NCI-H774 (cell line): ENCODE data around the gene HDAC8.
A peak's percentile ranks its signal among the peaks of the same experiment; 100 is the strongest.
"Not testable (repeated sequence)": the region's sequence is repeated elsewhere in the genome, so short reads cannot be mapped to it uniquely, and the experiment has no call there.

Experiments
- DNase-seq: peaks from one replicate; lab custom pipeline; 2025; lab: John Stamatoyannopoulos, UW

HDAC8 gene

GRCh38 chrX:72572248-72573157 is at the start of gene HDAC8:
Gene HDAC8, minus strand, starts transcription at chrX:72572843. Its CDS starts 82 bp downstream, at chrX:72572761.
- peak; percentile 41 for DNase-seq

GRCh38 chrX:72621625-72622485 is 49.2 kb upstream of the HDAC8 start:
- no peak for DNase-seq

GRCh38 chrX:72621163-72621562 is 48.5 kb upstream of the HDAC8 start:
- no peak for DNase-seq

GRCh38 chrX:72620550-72621145 is 48.0 kb upstream of the HDAC8 start:
- no peak for DNase-seq

GRCh38 chrX:72609313-72609712 is 36.7 kb upstream of the HDAC8 start:
- DNase-seq: no peak

GRCh38 chrX:72604705-72605104 is 32.1 kb upstream of the HDAC8 start:
- DNase-seq: no peak

GRCh38 chrX:72604112-72604511 is 31.5 kb upstream of the HDAC8 start:
- no peak for DNase-seq

- not testable (repeated sequence) for DNase-seq
Measured at GRCh38 chrX:72591038-72591437, 18.4 kb upstream of the HDAC8 start.

GRCh38 chrX:72584163-72584562 is 11.5 kb upstream of the HDAC8 start:
- DNase-seq: no peak

GRCh38 chrX:72576141-72576894 is 3.7 kb upstream of the HDAC8 start:
- no peak for DNase-seq

GRCh38 chrX:72573158-72573511 is 492 bp upstream of the HDAC8 start:
- no peak for DNase-seq

GRCh38 chrX:72569786-72570185 is 2.9 kb downstream of the HDAC8 start:
- no peak for DNase-seq

GRCh38 chrX:72568406-72569092 is 4.1 kb downstream of the HDAC8 start:
- DNase-seq: no peak

GRCh38 chrX:72566448-72566847 is 6.2 kb downstream of the HDAC8 start:
- no peak for DNase-seq

- not testable (repeated sequence) for DNase-seq
Measured at GRCh38 chrX:72559655-72560054, 13.0 kb downstream of the HDAC8 start.

- DNase-seq: no peak
Measured at GRCh38 chrX:72554448-72555140, 18.0 kb downstream of the HDAC8 start.

- DNase-seq: not testable (repeated sequence)
Measured at GRCh38 chrX:72552443-72552842, 20.2 kb downstream of the HDAC8 start.

- DNase-seq: no peak
Measured at GRCh38 chrX:72545990-72546389, 26.7 kb downstream of the HDAC8 start.

GRCh38 chrX:72540318-72540717 is 32.3 kb downstream of the HDAC8 start:
- DNase-seq: no peak

GRCh38 chrX:72539822-72540221 is 32.8 kb downstream of the HDAC8 start:
- no peak for DNase-seq

- DNase-seq: no peak
Measured at GRCh38 chrX:72536542-72536941, 36.1 kb downstream of the HDAC8 start.
